GM12865 (cell line): ENCODE results near the gene WT1.

Experiments used
- DNase-seq: peaks from one replicate; pipeline ENCODE4 v3.0.0; 2010; ENCODE audit warnings: low read depth
- H3K4me3 ChIP-seq: 2 replicates; pipeline ENCODE4 v1.5.1; 2011; ENCODE audit warnings: mild to moderate bottlenecking, low read depth, low read length, control low read depth
- CTCF ChIP-seq: IDR thresholded peaks from 2 replicates; pipeline ENCODE4 v1.5.1; 2011; ENCODE audit warnings: low read length, control low read depth, low read depth, inconsistent platforms; ENCODE audit not compliant: insufficient read depth; ENCODE audit errors: missing control alignments

WT1 gene

GRCh38 chr11:32466279-32466915, 31.1 kb upstream of the WT1 start:
- H3K4me3 ChIP-seq = no peak overlapping the region
- no peak for TF ChIP-seq CTCF
- DNase-seq = no peak

DNA sequence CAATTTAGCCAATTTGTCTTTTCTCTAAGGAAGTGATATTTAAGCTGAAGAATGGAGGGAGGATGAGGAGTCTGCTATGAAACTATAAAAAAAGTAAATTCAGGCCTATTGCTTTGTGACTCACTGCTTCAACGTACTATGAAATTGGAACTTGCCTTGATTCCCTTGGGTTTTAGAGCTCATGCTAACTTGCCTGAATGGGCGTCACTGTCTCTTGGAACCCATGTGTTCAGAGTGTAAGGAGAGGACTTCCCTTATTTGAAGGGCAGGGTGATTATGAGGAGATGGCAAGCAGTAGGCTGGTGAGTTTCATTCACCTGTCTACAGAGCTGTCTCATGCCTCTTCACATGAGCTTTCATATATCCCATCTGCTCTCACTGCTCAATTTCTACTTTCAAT, 28.7 kb upstream of the WT1 start:
- TF ChIP-seq CTCF = no peak
- no peak overlapping the region for H3K4me3 ChIP-seq
- no peak for DNase-seq

GRCh38 chr11:32462011-32462690, 26.8 kb upstream of the WT1 start:
- no peak overlapping the region for H3K4me3 ChIP-seq
- no peak for TF ChIP-seq CTCF
- no peak for DNase-seq

DNA sequence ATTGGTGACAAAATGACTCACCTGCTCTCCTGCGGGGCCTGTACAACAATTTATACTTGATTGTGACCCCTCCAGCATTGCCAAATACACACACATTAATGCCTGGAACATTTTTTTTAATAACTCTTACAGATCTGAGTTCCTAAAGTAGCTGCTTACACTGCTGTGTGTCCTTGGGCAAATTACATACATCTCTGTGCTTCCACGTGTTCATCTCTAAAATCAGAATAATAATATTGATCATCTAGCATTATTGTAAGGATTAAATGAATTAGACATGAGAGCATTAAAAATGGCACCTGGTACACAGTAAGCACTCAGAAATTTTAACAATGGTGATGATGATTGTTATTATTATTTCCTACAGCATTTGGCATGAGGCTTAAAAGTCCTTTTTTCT, 21.5 kb upstream of the WT1 start:
- H3K4me3 ChIP-seq = no peak overlapping the region
- no peak for TF ChIP-seq CTCF
- no peak for DNase-seq

DNA sequence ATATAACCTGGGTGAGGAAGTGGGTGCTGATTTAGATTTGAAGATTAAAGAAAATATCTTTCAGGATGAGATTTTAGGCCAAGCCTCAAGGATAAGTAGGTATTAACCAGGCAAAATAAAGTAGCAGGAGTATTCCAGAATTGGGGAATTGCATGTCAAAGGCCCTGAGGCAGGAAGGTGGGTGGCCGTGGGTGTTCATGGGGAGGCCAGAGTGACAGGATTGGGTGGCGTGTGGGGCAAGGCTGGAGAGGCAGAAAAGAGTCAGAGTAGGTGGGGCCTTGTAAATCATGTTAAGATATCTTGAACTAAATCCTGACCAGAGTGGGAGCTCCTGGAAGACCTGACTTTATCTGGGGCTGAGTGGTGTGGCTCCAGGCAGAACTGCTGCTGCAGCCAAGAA, 19.7 kb upstream of the WT1 start:
- TF ChIP-seq CTCF = no peak
- no peak for DNase-seq
- no peak overlapping the region for H3K4me3 ChIP-seq

- no peak overlapping the region for H3K4me3 ChIP-seq
- DNase-seq = no peak
- no peak for TF ChIP-seq CTCF
Measured at GRCh38 chr11:32451808-32452207, 16.5 kb upstream of the WT1 start.

DNA sequence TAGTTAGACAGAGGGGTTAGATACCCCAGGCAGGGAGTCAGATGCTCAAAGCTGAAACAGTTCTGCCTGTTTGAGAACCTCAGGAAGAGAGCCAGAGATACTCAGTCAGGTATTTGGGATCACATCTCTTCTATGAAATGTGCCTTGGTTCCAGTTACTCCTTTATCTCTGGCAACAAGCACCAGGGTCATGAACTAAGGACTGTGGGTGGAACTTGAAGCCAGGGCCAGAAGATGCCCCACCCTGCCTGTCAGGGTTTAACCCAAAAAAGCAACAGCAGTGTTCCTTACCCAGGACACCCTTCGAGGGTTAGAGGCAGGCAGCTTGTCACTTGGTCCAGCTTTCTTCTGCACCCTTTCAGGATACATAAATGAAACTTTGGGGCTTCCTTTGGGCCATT, 15.0 kb upstream of the WT1 start:
- TF ChIP-seq CTCF = no peak

More for the DNA sequence above, 15.0 kb upstream of the WT1 start:
- no peak for DNase-seq
- no peak overlapping the region for H3K4me3 ChIP-seq
